NCI-H345 (cell line): ENCODE results near the gene PARVA.

Experiments used
- DNase-seq: peaks from one replicate; lab custom pipeline; 2025; lab: John Stamatoyannopoulos, UW

Gene PARVA

DNA sequence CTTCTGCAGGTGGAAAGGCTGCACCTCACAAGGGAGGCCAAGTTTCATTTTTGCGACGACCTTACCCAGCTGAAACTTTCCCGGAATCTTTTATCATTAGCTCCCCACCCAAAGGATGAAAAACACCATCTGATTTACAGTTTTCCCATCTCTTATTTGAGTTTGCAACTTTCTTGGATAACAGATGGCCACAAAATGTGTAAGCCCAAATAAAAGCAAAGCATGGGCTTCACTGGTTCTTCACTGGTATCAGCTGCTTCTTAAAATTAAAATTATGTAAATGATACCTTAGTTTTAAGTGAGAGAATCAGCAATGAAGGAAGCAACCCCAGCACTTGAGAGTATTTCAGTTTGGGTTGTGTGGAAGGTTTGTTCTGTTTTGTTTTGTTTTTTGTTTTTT lies 55.8 kb downstream of the PARVA start:
- no peak for DNase-seq

DNA sequence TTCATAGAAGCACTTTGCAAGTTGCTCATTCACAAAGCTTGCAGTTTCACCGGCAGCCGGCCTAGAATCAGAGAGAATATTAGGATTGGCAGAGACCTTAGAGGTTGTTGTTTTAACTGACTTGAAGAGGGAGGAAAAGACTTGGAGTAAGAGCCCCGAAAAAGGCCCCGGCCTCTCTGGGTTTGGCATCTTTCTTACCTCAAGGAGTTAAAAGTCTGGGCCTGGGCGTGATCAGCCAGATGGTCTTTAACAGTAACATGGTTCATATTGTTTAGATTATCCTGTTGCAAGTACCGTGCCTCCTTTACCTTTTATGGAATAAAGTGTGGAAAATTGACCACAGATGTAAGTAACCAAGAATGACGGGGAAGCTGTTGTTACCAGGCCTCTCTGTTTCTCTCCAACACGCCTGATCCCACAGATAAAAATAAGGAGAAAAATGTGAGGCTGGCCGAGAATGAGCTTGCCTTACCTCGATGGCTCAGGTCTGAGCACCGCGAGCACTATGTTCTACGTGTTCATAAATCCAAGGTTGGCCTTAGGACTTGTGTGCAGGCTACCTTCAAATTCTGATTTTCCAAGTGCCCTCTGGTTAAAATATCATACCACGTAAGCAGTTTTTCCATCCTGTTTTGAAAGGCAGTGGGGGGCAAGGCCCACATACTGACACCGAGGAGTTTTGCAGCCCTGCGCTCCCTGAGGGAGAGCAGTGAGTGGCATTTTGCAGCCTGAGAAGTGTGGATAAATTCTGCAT lies 56.4 kb downstream of the PARVA start:
- DNase-seq: no peak

DNA sequence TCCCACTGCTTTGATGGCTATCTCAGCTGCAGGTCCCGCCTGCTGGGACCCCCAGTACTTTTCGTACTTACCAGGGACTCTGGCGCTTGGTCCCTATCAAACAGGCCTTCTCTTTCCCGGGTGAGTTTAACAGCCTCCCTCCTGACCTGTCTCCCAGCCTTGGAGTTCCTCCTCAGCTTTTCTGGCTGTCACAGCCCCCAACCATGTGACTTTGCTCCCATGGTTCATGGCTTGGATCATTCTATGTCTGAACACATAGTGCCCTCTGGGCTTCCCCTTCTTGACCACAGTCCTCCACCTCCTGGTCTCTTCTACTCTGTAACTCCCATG lies 56.9 kb downstream of the PARVA start:
- DNase-seq: no peak

DNA sequence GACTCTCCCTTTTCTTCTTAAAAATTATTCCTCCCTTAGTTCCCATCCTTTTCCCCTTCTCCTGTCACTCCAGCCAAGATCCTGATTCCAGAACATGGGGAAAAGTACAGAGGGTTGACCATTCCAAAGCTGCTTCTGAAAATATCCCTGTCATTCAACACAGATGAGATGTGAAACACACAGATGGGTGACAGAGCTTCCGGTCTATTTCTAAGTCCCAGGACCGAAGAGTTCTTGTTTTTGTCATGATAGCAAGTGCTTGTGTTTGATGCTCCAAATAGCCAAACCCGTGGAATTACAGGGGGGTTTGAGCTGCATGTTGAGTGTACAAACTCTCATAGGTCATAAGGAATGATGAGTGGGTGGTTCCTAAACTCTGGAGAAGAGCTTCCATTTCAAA lies 57.9 kb downstream of the PARVA start:
- no peak for DNase-seq

DNA sequence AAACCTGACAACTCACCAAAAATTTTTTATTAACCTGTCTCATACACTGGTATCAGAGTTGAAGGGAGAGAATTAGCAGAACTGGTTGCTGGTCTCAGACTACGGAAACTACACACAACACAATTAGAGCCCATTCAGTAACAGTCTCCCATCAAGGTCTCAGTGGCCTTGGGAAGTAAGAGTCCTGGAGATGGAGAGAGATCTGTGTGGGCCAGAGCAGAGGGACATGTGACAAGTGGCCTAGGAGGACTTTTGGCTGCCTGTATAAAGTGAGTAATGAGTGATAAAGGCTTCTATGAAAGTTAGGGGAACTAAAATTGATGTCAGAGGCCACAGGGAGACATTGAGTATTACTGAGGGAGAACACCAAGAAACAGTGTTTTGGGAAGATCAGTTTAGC lies 58.9 kb downstream of the PARVA start:
- DNase-seq: no peak

DNA sequence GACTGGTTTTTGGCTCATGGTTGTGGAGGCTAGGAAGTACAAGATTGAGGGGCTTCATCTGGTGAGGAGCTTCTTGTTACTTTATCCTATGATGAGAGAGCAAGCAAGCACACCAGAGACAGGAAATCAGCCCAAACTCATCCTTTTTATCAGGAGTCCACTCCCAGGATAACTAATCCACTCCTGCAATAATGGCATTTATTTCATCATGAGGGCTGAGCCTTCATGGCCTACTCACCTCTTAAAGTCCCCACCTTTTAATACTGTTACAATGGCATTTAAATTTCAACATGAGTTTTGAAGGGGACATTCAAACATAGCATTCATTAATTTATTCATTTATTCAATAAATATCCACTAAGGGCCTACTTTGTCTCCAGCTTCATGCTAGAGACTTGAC lies 60.9 kb downstream of the PARVA start:
- no peak for DNase-seq

DNA sequence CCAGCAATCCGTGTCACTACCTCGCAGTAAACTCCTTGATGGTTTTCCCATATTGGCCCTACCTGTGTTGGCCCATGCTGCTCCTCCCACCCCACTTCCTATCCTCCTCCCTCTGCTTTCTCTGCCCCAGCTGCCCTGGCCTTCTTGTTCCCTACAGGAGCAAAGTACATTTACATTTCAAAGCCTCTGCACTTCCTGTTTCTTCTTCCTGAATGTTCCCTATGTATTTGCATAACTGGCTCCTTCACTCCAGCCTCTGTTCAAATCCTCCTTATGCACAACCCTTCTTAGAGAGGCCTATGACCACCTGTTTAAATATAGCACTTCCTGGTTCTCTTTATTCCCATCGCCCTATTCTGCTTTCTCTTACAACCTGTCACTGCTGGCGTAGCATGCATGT lies 62.2 kb downstream of the PARVA start:
- DNase-seq: no peak

DNA sequence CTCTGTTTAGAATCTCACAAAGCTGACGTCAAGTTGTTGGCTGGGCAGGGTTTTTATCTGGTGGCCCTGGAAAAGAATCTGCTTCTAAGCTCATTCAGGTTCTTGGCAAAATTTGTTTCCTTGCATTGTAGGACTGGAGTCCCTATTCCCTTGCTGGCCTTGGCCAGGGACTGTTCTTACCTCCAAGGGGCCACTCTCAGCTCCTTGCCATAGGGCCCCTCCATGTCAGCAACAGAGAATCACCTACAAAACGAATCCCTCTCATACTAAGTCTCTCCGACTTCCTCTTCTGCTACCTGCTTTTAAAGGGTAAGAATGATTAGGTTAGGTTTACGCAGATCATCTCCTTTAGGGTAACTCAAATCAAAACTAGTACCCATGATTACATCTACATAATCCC lies 63.2 kb downstream of the PARVA start:
- no peak for DNase-seq

DNA sequence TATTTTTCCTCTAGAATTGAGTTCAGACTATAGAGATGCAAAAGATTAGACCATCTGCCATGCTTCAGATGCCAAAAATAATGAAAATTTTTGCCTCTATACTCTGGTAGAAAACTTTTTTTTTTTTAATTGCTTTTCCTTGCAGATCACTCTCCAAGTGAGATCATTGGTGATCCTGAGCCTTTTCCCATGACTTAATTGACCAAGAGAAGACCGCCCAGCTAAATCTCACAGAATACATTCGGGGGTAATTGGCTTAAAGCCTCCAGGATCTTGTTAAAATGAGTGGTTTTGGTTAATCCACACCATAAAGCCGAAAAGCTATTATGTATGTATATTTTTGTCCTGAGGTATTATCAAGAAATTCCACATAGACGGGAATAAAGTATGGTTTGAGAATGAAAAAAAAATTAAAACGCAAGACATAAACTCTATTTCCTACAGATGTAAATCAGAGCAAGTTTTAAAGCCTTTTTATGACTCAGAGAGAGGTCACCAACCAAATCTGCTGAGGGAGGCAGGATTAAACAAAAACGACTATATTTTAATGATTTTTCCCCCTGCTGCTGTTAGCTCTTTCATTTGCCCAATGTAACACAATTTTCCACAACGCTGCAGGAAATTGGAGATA lies 64.0 kb downstream of the PARVA start:
- no peak for DNase-seq

DNA sequence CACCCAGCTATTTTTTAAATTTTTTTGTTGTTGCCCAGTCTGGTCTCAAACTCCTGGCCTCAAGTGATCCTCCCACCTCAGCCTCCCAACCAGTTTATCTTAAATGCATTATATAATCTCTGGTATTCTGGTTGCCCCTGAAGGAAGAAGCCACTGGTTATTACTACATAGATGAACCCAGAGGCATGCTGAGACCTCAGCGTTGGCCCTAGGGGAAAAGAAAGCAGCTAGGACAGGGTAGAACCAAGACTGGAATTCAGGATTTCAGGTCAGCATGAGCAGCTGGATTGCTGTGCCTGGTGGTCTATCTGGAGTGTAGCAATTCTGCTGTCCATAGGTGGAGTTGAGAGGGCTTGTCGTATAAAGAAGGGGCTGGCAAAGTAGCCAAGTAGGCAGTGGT lies 67.2 kb downstream of the PARVA start:
- no peak for DNase-seq

DNA sequence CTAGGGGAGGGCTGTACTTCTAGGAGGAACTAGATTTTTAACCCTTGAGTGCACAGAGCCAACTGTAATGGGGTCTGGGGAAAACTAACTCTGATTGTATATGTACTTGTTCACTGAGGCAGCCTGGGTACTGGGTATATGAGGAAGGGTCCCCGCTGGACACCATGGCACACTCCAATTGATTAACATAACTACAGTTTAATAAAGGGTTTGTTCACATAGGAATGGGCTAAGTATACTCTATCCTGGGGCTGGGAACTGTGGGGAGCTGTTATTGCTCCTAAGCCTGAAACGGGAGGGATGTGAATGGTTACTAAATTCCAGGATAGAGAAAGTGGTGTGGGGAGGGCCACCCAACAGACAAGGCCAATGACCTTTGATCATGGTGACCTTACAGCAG lies 67.6 kb downstream of the PARVA start:
- DNase-seq: no peak

DNA sequence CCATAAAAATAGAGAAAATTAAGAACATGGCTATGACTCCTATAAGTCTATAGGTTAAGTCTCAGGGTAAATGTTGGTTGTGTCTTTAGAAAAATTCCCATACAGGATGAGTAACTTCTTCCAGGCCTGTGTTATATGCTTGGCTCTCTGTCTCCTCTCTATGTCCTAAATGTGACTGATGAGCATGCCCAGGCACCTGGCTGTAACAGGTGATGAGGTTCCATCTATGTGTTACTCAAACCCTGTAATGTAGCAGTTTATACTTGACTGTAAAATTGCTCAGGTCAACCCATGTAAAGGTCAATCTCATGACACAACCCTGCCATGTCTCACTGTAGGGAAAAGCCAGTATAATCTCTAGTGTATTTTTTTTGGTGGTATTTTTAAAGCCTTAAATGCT lies 69.5 kb downstream of the PARVA start:
- no peak for DNase-seq

DNA sequence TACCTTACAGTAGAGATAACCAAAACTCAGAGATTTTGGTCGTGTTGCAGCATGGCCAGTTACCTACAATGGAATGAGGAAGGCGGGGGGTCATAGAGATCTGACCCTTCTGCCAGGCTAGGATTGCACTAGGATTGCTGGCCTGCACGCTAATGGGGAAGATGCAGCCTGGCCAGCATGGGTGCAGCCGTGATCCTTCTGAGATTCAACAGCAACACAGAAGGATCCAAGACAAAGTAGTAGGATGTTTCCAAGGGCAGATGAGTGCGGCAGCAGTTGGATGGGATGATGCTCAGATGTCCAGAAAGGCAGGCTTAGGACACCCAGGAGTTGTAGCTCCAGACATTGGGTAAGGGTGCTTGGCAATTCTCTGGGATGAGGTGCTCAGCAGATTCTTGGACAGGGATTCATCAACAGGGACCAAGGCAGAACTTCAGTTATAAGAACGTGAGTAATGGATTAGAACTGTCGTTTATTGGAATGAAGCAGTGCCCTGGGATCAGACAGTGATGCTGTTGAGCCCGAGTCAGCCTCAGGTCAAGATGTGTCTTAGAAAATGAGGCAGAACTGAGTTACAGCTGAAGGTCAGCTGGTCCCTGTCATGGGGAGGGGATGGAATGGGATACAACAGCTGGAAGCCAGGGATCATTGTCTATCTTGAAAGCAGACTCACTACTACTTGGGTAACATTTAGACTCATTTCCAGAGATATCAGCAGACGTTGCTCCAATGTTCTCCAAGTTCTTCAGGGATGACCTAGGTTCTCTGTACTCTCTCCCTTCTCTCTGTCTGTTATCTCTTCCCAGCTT lies 71.0 kb downstream of the PARVA start:
- no peak for DNase-seq

DNA sequence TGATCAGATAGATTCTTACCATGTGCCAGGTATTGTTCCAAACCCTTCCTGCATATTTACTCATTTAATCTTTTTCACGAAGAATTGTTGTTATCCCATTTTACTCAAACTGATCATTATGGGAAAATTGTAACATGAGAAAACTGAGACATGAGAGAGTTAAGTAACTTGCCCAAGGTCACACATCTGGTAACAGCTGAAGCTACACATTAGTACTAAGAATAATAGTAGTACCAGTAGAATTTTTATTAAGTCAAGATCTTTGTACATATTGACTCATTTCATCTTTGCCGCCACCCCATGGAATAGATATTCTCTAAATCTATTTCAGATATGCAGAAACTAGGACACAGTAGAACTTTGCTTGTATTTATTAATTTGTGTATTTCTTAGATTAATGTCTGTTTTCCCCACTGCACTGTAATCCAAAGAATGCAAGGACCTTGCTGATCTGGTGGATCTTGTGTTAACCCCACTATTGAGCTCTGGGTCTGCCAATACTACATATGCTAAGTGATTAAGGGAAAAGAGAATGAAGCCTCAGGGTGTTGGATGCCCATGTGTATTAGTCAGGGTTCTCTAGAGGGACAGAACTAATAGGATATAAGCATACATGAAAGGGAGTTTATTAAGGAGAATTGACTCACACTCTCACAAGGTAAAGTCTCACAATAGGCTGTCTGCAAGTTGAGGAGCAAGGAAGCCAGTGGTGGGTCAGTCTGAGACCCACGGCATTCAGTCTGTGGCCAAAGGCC lies 72.8 kb downstream of the PARVA start:
- no peak for DNase-seq

DNA sequence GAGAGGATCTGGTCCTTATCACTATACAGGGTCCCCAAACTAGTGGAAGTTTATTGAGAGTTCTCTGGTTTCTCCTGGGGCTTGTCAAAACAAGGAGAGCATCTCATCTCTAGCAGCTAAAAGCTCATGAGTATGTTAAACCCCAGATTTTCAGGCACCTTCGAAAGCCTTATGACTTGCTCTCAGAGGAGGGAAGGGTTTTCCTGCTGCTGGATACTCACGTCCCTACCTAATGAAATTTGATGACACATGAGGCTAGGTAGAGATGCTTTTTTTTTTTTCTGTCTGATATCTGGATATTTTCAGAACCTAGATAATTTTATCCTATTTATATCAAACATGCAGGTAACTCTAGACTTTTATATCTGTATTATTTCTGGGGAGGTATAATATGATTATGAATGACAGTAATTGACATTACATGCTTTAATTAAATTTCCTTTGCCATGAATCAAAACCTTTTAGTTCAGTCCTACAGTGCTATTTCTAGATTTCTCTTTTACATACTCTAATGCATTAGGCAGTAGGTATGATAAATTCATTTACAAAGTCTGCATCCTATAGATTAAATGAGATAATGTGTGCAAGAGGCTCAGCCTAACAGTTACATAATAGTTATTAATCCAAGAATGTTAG lies 73.9 kb downstream of the PARVA start:
- DNase-seq: no peak

DNA sequence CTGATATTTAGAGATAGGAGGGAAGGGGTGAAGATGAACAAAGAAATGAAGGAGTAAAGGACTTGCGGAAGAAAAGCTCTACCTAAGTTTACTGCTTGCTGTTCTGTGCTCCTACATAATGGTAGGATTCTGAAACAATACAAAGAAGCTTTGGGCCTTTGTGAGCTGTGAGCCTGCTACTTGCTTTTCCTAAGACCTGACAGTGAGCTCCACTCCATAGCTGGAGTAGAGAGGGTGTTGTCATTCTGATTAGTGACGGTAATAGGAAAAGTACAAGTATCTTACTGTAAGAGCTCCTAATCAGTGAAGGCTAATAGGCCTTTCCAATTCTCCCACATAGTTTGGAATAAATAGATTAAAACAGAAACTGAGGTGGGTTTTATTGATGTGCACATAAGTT lies 75.9 kb downstream of the PARVA start:
- no peak for DNase-seq

DNA sequence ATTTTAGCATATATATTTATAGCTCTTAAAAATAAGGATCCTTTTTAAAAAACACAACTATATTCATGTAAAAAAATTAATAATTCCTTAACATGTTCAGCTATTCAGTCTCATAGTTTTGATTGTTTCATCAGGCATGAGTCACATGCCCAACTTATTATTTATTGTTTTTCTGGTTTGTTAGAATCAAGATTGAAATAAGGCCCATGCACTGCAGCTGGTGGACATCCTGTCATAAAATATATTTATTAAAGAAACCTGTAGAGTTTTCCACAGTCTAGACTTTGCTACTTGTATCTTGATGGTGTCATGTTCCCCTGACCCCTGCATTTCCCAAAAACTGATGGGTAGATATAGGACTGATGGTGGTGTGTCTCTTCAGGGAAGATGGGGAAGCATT lies 77.4 kb downstream of the PARVA start:
- DNase-seq: no peak

DNA sequence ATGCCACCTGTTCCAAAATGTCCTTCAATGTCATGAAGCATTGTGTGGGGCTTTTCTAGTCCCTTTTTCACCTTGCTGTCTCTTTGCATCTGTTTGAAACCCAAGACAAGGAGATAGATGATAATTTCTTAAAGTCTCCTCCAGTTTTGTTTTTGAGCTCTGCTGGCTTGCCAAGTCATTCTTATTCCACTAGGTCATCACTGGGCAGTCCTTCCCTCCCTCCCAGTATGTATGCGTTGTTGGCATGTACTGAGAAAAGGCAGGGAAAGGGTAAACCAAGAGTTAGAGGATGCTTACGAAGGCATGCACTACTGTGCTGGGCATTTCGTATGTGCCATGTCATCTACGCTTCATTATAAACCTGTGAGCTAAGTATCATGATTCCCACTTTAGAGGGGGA lies 78.6 kb downstream of the PARVA start:
- no peak for DNase-seq

DNA sequence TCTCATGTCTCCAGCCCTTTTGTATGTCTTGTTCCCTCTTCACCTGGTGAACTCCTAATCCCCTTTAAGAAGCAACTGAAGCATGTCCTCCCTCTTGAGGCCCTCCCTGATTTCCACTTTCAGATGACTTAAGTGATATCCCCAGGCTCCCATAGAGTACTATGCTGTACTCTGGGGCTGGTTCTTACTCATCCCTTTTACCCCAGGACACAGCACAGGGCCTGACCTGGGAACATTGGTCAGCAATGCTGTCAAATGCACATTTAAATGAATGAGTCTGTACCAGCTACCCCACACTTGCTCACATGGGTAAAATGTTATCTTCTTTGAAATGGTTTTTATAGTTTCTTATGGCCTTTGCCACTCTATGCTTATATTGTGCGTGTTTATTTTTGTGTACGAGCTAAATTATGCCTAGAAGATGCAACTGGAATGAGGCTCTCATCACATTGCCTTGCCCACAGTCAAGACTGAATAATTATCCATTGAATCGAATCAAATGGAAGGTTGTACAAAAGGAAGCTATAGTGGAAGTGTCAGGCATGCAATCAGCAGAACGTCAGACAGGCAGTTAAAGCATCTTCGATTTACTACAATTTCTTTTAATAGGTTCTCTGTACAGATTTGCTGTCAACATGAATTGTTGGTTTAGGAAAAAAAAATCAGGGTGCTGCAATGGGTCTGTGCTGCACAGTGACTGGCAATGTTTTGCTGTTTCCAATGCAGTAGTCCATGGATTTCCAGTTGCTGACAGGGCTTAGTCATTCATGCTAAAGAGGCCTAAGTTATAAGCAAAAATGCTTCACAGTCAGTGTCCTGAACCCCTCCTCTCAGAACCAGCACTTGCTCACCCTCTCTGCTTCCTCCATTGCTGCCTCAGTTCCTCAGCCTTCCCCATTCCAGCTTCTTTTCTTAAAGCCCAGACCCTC lies 79.5 kb downstream of the PARVA start:
- no peak for DNase-seq

DNA sequence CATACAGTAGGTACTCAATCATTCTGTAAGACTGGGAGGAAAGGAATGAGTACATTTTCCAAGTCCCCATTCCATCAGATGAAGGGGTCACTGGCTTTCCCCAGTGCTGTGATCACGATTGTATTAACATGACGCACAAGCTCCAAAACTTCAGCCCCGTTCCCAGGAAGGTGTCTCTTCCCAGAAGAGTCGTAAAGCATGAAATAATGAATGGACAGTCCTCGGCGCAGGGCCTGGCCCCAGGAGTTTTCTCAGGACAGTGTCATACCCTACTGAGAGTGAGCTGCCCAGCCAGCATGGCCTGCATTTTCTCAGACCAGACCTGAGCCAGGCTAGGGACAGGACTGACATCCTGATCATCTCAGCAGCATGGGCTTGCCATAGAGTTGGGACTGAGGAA lies 80.7 kb downstream of the PARVA start:
- no peak for DNase-seq

DNA sequence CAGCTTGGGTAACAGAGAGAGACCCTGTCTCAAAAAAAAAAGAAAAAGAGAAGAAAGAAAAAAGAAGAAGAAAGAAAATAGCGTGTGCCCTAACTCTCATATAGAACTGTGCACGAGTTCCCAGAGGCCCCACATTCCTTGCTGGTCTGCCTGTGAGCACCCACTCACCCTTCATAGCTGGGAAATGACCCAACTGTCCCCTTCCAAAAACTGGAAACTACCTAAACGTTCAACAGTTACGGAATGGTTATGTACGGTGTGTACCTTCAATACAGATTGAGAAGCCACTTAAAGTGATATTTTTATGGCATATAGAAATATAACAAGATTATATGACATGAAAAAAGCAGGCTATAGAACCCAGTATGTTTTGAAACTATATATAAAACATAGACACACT lies 82.0 kb downstream of the PARVA start:
- no peak for DNase-seq
